ENCODE data around the gene AIFM3. TPM values are rescaled to one million over a fixed set of nuclear protein-coding genes. Genes with fewer than 3 reads are reported as not detected.

AIFM3 gene
- total and polyA plus RNA-seq, 12 donors, result 0.24 to 1.5 (median 0.50) TPM; not detected in 1

- Histone ChIP-seq H3K4me1 (peaks cover under 1 to 18% (median 9%) of the 10 kb centered on the region in 9 donors), H3K9me3 (no peaks in the 10 kb centered on the region), H3K27me3 (no peaks in the 10 kb centered on the region), H3K36me3 (peaks cover 0 to 56% (median 14%) of the 10 kb centered on the region in 9 donors), H3K27ac (no peak overlapping the region), H3K4me3 (no peak overlapping the region)
- no peak for TF ChIP-seq CTCF (IDR thresholded peaks at IDR 0.05)
- intact Hi-C loops (cut with DNase I), result no loop called here
- ATAC-seq, result no peak
- WGBS, 2 donors, result 91 to 93% methylated on average over 8 of the region's 8 CpGs
- DNase-seq, result no peak
Measured at GRCh38 chr22:20951932-20952380, 15.1 kb upstream of the AIFM3 start.

DNA sequence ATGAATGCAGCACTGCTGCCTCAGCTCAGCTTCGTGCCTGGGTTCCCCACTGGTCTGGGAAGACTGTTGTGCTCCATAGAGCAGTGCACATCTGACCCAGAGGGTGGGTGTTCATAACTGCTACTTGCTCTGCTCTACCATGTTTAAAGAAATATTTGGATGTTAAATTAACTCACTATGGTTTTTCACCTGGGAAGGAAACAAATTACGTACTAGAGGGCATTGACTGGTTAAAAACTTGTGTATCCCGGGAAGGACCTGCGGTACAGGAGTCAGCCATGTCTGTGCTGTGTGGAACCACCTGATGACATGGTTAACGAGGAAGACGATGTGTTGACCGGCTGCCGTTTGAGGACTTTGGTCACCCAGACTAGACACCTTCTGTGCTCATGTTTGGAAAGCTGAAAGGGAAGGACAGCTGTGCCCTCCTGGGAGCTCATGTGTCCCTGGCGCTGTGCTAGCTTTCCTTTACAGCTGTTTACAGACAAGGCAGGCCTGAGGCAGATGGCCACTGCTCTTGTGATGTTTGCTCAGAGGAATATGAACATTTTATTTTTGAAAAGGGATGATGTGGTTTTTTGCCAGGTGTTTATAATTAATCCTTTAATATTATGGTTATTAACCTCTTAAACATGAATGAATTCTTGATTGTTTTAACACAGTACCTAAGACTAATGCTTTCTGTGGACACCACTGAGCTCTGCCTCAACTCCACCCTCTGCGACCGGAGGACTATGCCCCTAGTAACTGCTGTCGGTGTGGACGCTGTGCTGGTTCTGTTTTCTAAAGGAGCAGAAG lies 14.3 kb upstream of the AIFM3 start:
- no peak for TF ChIP-seq CTCF (IDR thresholded peaks at IDR 0.05)
- Histone ChIP-seq H3K27me3 (no peaks in the 10 kb centered on the region), H3K9me3 (no peaks in the 10 kb centered on the region), H3K4me1 (peaks cover 3 to 18% (median 11%) of the 10 kb centered on the region in 9 donors), H3K27ac (no peak overlapping the region), H3K36me3 (peaks cover 0 to 55% (median 14%) of the 10 kb centered on the region in 9 donors), H3K4me3 (no peak overlapping the region)
- DNase-seq, result no peak
- 75 to 80% methylated on average over 13 of the region's 13 CpGs for WGBS, 2 donors
- ATAC-seq, result no peak
- intact Hi-C loops (cut with DNase I), result no loop called here

DNA sequence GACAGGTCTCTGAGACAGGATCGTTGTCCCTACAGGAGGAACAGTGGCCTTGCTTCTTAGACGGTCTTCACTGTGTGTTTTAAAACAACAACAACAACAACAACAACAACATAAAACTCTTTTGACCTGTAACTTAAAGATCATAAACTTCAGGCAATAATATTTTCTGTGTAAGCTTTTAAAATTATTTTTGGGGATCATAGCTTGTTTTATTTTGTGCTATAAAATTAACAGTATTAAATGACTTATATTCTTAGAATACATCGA lies 13.8 kb upstream of the AIFM3 start:
- no peak for ATAC-seq
- 76 to 81% methylated on average over 3 of the region's 3 CpGs for WGBS, 2 donors
- no peaks in the 10 kb centered on the region for H3K27me3 ChIP-seq
- H3K4me3 ChIP-seq, result no peak overlapping the region
- DNase-seq, result no peak
- peaks cover 0 to 55% (median 14%) of the 10 kb centered on the region in 9 donors for H3K36me3 ChIP-seq
- intact Hi-C loops (cut with DNase I), result no loop called here
- no peak for TF ChIP-seq CTCF (IDR thresholded peaks at IDR 0.05)
- no peaks in the 10 kb centered on the region for H3K9me3 ChIP-seq
- peaks cover 3 to 24% (median 16%) of the 10 kb centered on the region in 9 donors for H3K4me1 ChIP-seq
- no peak overlapping the region for H3K27ac ChIP-seq

GRCh38 chr22:20953668-20954500 lies 13.2 kb upstream of the AIFM3 start:
- H3K9me3 ChIP-seq, result no peaks in the 10 kb centered on the region
- peaks cover 0 to 55% (median 14%) of the 10 kb centered on the region in 9 donors for H3K36me3 ChIP-seq
- intact Hi-C loops (cut with DNase I), result no loop called here
- H3K4me3 ChIP-seq, result no peak overlapping the region
- H3K4me1 ChIP-seq, result peaks cover 3 to 25% (median 19%) of the 10 kb centered on the region in 9 donors
- 92% methylated on average over 8 of the region's 8 CpGs for WGBS, 2 donors
- no peak for TF ChIP-seq CTCF (IDR thresholded peaks at IDR 0.05)
- no peaks in the 10 kb centered on the region for H3K27me3 ChIP-seq
- DNase-seq (no peak), ATAC-seq (peak in 1 of 8 donors; percentile 9)
- H3K27ac ChIP-seq, result no peak overlapping the region

Measured in heart right ventricle (tissue), 16 donors.